K562 (cell line): ENCODE data around the gene RALGAPA2.

Experiments
- BRCA1 ChIP-seq, 2 experiments: fragments of 450-650 bp in 1 of 2; sonication (generic) in 1 of 2; formaldehyde crosslinking in 1 of 2; IDR thresholded peaks; 2 replicates each; pipeline versions ENCODE4 v1.5.0 to v1.6.1; 2017 to 2020; ENCODE audit warnings: mild to moderate bottlenecking in 1 of 2, missing genetic modification reagents in 1 of 2
- CLOCK ChIP-seq: fragments of 250-450 bp; sonication (Bioruptor Pico); IDR thresholded peaks from 2 replicates; pipeline ENCODE4 v1.4.0; 2020; ENCODE audit warnings: mild to moderate bottlenecking, moderate library complexity, borderline replicate concordance
- CTCF ChIP-seq, 3 experiments: IDR thresholded peaks in 2 of 3; conservative IDR thresholded peaks in 1 of 3; 2 replicates each; pipeline ENCODE4 v1.5.1; 2011 to 2012; ENCODE audit warnings: low read length in 3 of 3, mild to moderate bottlenecking in 3 of 3, control low read depth in 2 of 3, improper control_type of control experiment in 1 of 3, inconsistent platforms in 1 of 3, low read depth in 1 of 3, mixed read lengths in 1 of 3, moderate library complexity in 1 of 3; ENCODE audit not compliant: insufficient read depth in 2 of 3
- E2F6 ChIP-seq, 2 experiments: IDR thresholded peaks; 2 replicates each; pipeline ENCODE4 v1.6.1; 2011; ENCODE audit warnings: borderline replicate concordance in 1 of 2, control low read depth in 1 of 2, low read depth in 1 of 2, low read length in 1 of 2, mild to moderate bottlenecking in 1 of 2, mixed read lengths in 1 of 2, moderate library complexity in 1 of 2; ENCODE audit not compliant: insufficient read depth in 1 of 2, insufficient read length in 1 of 2, poor library complexity in 1 of 2, severe bottlenecking in 1 of 2; ENCODE audit errors: extremely low read depth in 1 of 2
- E2F8 ChIP-seq: fragments of 450-650 bp; IDR thresholded peaks from 2 replicates; pipeline ENCODE4 v1.7.1; 2018; ENCODE audit warnings: mild to moderate bottlenecking, low read depth; ENCODE audit not compliant: partially characterized antibody
- POLR2A ChIP-seq: fragments of 450-650 bp; conservative IDR thresholded peaks from 2 replicates; pipeline ENCODE4 v1.6.1; 2016
- ZBTB40 ChIP-seq, 2 experiments: fragments of 450-650 bp in 1 of 2; sonication (generic) in 1 of 2; formaldehyde crosslinking in 1 of 2; IDR thresholded peaks; 2 replicates each; pipeline versions ENCODE4 v1.7.1 to v1.9.0; 2016 to 2022; ENCODE audit warnings: inconsistent platforms in 1 of 2, mild to moderate bottlenecking in 1 of 2, missing genetic modification reagents in 1 of 2
- ZNF239 ChIP-seq: fragments of 250-450 bp; sonication (Bioruptor Pico); IDR thresholded peaks from 2 replicates; pipeline ENCODE4 v1.4.0; 2020; ENCODE audit warnings: mild to moderate bottlenecking

- TF ChIP-seq CTCF (IDR thresholded peaks at IDR 0.05 in 2 of 3, conservative IDR thresholded peaks at IDR 0.05 in 1 of 3; ENCODE audit: insufficient read depth in 2 of 3, low read depth in 1 of 3, low read length in 3 of 3) (no peak), POLR2A (no peak), E2F8 (no peak), BRCA1 (IDR thresholded peaks at IDR 0.05) (no peak), BRCA1 (CRISPR knock-in tag; IDR thresholded peaks at IDR 0.05) (no peak), ZBTB40 (IDR thresholded peaks at IDR 0.05) (no peak), ZBTB40 (CRISPR knock-in tag; IDR thresholded peaks at IDR 0.05) (no peak), CLOCK (CRISPR knock-in tag) (no peak), E2F6 (IDR thresholded peaks at IDR 0.05; ENCODE audit: borderline replicate concordance in 1 of 2, extremely low read depth in 1 of 2, insufficient read depth in 1 of 2, insufficient read length in 1 of 2, low read depth in 1 of 2, low read length in 1 of 2, poor library complexity in 1 of 2, severe bottlenecking in 1 of 2) (no peak), ZNF239 (CRISPR knock-in tag) (no peak)
Measured at GRCh38 chr20:20685635-20686034, 26.8 kb downstream of the RALGAPA2 start.
